Right lobe of liver (tissue), 4 donors: Measurements from ENCODE around the gene SLC17A5.

Source experiments
- POLR2A ChIP-seq: fragments of 450-650 bp; IDR thresholded peaks from one replicate; pipeline ENCODE4 v1.6.1; 2017; ENCODE audit warnings: antibody characterized with exemption, mild to moderate bottlenecking
- TF ChIP-seq, protein P1 (sequence below), 4 donors: fragments of 200-600 bp in 3 of 4; fragments of 450-650 bp in 1 of 4; IDR thresholded peaks; one replicate each; pipeline versions ENCODE4 v1.5.1 to v1.8.0; 2016 to 2022; ENCODE audit warnings: antibody characterized with exemption in 4 of 4, mild to moderate bottlenecking in 2 of 4
- donor health status: DM: no; HTN: no; CAD: no.
- donor health status: DM: no; HTN: no; CAD: no.
- donor health status: DM: no; HTN: yes; CAD: no.

DNA sequence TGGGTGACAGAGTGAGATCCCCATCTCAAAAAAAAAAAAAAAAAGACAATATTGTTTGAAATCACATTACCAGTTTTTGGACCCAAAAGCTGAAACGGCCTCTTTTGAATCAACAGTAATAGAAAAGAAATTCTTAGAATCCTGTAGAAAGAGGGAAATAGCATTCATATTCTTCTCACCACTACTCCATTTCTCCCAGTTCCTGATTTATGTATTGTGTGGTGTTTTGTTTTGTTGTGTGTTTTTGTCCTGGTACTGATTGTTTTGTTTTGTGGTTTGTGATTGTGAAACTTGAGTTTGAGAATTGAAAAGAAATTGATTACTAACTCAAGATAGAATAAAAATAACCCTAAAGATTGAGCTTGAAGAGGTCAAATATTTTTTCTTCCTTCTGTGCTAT is 106.8 kb downstream of the SLC17A5 start:
- TF ChIP-seq, protein P1, sequence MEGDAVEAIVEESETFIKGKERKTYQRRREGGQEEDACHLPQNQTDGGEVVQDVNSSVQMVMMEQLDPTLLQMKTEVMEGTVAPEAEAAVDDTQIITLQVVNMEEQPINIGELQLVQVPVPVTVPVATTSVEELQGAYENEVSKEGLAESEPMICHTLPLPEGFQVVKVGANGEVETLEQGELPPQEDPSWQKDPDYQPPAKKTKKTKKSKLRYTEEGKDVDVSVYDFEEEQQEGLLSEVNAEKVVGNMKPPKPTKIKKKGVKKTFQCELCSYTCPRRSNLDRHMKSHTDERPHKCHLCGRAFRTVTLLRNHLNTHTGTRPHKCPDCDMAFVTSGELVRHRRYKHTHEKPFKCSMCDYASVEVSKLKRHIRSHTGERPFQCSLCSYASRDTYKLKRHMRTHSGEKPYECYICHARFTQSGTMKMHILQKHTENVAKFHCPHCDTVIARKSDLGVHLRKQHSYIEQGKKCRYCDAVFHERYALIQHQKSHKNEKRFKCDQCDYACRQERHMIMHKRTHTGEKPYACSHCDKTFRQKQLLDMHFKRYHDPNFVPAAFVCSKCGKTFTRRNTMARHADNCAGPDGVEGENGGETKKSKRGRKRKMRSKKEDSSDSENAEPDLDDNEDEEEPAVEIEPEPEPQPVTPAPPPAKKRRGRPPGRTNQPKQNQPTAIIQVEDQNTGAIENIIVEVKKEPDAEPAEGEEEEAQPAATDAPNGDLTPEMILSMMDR (IDR thresholded peaks at IDR 0.05): no peak
- no peak for TF ChIP-seq POLR2A
